ENCODE measurements around the gene SUSD4. TPM values are rescaled to one million over a fixed set of nuclear protein-coding genes. Genes with fewer than 3 reads are reported as not detected.

The SUSD4 gene
- polyA plus RNA-seq, 2 of the 4 experiments (the other 2 are of a cell fraction), result 0.61 to 0.85 TPM

- WGBS (ENCODE audit: missing lambda C conversion rate), result 61% methylated on average over 5 of the region's 5 CpGs
- Histone ChIP-seq H3K9me3 (no peaks in the 10 kb centered on the region), H3K4me1 (no peaks in the 10 kb centered on the region; the same call in 2 of the 3 replicates), H3K27ac (no peak overlapping the region), H3K4me2 (no peak overlapping the region), H3K4me3 (no peak overlapping the region)
- ChIA-PET POLR2A (no interaction called here), CTCF (interaction anchor here (0.9 to 2.0 kb wide), 4 partner anchors 16 to 114 kb away, joined by 3 to 9 read pairs (median 4); no protein-coding TSS in a partner anchor)
- no peak for FAIRE-seq
- ATAC-seq, result no peak
- DNase-seq (ENCODE audit: low read depth in 1 of 2, low spot score in 1 of 2), result no peak
- no peak for TF ChIP-seq JUNB (IDR thresholded peaks at IDR 0.05)
- TF ChIP-seq CHD4 (IDR thresholded peaks at IDR 0.05; ENCODE audit: borderline replicate concordance), result no peak
- no peak for TF ChIP-seq EP300 (IDR thresholded peaks at IDR 0.05)
- TF ChIP-seq, protein P1, sequence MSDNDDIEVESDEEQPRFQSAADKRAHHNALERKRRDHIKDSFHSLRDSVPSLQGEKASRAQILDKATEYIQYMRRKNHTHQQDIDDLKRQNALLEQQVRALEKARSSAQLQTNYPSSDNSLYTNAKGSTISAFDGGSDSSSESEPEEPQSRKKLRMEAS (IDR thresholded peaks at IDR 0.05), result no peak
- TF ChIP-seq MYC (IDR thresholded peaks at IDR 0.05; ENCODE audit: borderline replicate concordance, low read length), result no peak
- TF ChIP-seq SMC3 (IDR thresholded peaks at IDR 0.05), result no peak
- no peak for TF ChIP-seq ELK1 (IDR thresholded peaks at IDR 0.05; ENCODE audit: low read depth, low read length)
- no peak for TF ChIP-seq HOXA7 (CRISPR knock-in tag; IDR thresholded peaks at IDR 0.05)
- TF ChIP-seq TFCP2L1 (CRISPR knock-in tag; IDR thresholded peaks at IDR 0.05), result no peak
- TF ChIP-seq KDM1A (IDR thresholded peaks at IDR 0.05; ENCODE audit: low read depth), result no peak
- no peak for TF ChIP-seq MAFK (IDR thresholded peaks at IDR 0.05; ENCODE audit: partially characterized antibody)
- no peak for TF ChIP-seq SREBF2 (IDR thresholded peaks at IDR 0.05)
- TF ChIP-seq HMGXB4 (CRISPR knock-in tag; IDR thresholded peaks at IDR 0.05; ENCODE audit: borderline replicate concordance), result no peak
- no peak for TF ChIP-seq REST (IDR thresholded peaks at IDR 0.05)
- TF ChIP-seq EHF (CRISPR knock-in tag; IDR thresholded peaks at IDR 0.05), result no peak
- TF ChIP-seq, protein P2, sequence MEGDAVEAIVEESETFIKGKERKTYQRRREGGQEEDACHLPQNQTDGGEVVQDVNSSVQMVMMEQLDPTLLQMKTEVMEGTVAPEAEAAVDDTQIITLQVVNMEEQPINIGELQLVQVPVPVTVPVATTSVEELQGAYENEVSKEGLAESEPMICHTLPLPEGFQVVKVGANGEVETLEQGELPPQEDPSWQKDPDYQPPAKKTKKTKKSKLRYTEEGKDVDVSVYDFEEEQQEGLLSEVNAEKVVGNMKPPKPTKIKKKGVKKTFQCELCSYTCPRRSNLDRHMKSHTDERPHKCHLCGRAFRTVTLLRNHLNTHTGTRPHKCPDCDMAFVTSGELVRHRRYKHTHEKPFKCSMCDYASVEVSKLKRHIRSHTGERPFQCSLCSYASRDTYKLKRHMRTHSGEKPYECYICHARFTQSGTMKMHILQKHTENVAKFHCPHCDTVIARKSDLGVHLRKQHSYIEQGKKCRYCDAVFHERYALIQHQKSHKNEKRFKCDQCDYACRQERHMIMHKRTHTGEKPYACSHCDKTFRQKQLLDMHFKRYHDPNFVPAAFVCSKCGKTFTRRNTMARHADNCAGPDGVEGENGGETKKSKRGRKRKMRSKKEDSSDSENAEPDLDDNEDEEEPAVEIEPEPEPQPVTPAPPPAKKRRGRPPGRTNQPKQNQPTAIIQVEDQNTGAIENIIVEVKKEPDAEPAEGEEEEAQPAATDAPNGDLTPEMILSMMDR (IDR thresholded peaks at IDR 0.05), result no peak
- TF ChIP-seq RAD21 (conservative IDR thresholded peaks at IDR 0.05 in 1 of 2, IDR thresholded peaks at IDR 0.05 in 1 of 2), result no peak
- TF ChIP-seq GATA3 (IDR thresholded peaks at IDR 0.05; ENCODE audit: borderline replicate concordance), result no peak
- TF ChIP-seq NFE2L2 (conservative IDR thresholded peaks at IDR 0.05; ENCODE audit: low read length), result no peak
- no peak for TF ChIP-seq NPAS2 (CRISPR knock-in tag; IDR thresholded peaks at IDR 0.05; ENCODE audit: borderline replicate concordance)
These were observed 118.6 kb downstream of the SUSD4 start for GRCh38 chr1:223245411-223245810.

Data from A549 (cell line).